NCI-H146 (cell line): ENCODE data around the gene PPP1R15A.
"Not testable (repeated sequence)": the region's sequence is repeated elsewhere in the genome, so short reads cannot be mapped to it uniquely, and the experiment has no call there.

Experiments
- DNase-seq: peaks from one replicate; lab custom pipeline; 2025; lab: John Stamatoyannopoulos, UW

The PPP1R15A gene

GRCh38 chr19:48859711-48860572, 12.3 kb upstream of the PPP1R15A start:
- no peak for DNase-seq

DNA sequence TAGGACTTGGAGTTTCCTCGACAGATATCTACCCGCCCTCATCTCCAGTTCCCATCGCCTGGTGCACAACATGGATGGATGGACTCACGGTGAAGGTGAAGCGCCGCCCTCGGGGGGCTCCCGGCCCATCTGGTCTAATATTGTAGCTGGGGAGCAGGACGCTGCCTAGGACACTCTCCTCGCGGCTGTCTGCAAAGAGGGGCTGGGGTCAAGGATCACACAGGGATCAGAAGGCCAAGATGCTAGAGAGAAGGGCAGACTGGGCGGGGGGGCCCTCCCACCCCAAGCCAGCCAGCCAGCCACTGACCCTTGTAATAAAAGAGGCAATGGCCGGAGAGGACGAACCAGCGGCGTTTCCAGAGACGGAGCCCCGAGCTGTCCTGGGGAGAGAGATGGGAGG, 10.9 kb upstream of the PPP1R15A start:
- no peak for DNase-seq

DNA sequence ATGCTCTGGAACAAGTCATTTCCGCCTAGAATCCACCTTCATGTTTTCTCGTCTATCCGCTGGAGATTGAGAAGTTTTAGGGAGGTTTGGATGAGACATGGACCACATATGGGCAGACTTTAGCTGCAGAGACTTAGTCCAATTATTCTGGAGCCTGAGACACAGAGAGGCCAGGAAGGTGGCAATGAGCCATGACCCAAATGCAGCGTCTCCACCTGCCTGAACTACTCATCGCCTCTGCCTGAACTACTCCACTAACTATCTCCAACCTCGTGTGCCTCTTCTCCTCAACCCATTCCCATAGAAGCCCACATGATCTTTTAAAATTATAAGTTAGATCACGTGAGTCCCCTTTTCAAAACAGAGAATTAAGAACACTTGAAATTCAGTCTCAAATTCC, 9.4 kb upstream of the PPP1R15A start:
- DNase-seq, result no peak

- DNase-seq, result no peak
Observed at GRCh38 chr19:48866692-48867091, 5.5 kb upstream of the PPP1R15A start.

DNA sequence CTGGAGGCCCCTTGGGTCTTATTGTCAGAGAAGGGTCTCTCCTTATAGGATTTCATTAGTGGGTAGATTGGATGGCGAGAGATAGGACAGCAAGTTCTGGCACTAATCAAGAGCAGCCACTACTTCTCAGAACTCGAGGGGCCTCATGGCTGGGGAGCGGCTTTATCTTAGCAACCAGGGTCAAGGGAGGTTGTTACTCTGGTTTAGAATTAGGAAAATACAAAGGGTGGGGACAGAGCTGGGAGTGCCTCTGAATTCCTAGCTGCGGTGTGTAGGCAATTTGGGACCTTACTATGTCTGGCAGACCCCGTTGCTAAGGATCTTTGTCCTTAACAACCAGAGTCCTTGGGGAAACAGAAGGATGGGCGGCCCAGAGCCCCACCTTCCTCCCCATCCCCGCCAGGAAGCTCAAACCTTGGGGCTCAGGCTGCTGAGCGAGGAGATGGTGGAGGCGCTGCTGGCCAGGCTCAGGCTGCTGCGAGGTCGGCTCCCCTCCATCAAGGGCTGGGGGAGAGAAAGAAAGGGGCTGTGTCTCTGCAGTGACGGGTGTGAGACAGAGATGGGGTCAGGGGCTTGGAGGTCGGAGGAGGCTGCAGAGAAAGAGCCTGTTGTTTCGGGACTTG, 5.0 kb upstream of the PPP1R15A start:
- DNase-seq, result no peak

DNA sequence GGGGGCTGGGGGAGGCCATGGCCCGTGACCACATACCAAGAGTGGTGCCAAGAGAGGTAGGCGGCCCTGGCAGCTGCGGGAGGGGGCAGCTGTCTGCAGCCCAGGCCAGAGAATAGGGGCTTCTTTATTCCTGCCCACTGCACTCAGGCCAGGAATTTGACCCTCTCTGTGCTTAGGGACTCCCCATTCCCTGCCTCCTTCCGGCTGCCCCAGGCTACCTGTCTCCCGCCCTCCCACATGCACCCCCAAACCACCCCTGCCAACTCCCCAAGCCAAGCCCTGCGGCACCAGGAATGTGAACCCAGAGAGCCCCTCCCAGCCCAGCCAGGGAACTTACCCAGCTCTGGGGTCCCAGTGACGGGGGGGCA, 4.5 kb upstream of the PPP1R15A start:
- no peak for DNase-seq

- DNase-seq, result no peak
Observed at GRCh38 chr19:48868114-48868886, 3.9 kb upstream of the PPP1R15A start, which contains the start of gene PLEKHA4. PLEKHA4 (minus strand) TSS chr19:48868617; CDS start chr19:48867620, 997 bp downstream.

- no peak for DNase-seq
Observed at GRCh38 chr19:48870048-48870447, 2.2 kb upstream of the PPP1R15A start.

- not testable (repeated sequence) for DNase-seq
Observed at GRCh38 chr19:48871471-48872181, 595 bp upstream of the PPP1R15A start.

GRCh38 chr19:48872884-48873475, 759 bp downstream of the PPP1R15A start:
- DNase-seq, result peak; percentile 68

DNA sequence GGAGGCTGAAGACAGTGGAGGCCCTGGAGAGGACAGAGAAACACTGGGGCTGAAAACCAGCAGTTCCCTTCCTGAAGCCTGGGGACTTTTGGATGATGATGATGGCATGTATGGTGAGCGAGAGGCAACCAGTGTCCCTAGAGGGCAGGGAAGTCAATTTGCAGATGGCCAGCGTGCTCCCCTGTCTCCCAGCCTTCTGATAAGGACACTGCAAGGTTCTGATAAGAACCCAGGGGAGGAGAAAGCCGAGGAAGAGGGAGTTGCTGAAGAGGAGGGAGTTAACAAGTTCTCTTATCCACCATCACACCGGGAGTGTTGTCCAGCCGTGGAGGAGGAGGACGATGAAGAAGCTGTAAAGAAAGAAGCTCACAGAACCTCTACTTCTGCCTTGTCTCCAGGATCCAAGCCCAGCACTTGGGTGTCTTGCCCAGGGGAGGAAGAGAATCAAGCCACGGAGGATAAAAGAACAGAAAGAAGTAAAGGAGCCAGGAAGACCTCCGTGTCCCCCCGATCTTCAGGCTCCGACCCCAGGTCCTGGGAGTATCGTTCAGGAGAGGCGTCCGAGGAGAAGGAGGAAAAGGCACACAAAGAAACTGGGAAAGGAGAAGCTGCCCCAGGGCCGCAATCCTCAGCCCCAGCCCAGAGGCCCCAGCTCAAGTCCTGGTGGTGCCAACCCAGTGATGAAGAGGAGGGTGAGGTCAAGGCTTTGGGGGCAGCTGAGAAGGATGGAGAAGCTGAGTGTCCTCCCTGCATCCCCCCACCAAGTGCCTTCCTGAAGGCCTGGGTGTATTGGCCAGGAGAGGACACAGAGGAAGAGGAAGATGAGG, 1.5 kb downstream of the PPP1R15A start:
- no peak for DNase-seq

GRCh38 chr19:48874303-48875135, 2.3 kb downstream of the PPP1R15A start:
- no peak for DNase-seq

- not testable (repeated sequence) for DNase-seq
Observed at GRCh38 chr19:48876043-48876981, 4.1 kb downstream of the PPP1R15A start.

DNA sequence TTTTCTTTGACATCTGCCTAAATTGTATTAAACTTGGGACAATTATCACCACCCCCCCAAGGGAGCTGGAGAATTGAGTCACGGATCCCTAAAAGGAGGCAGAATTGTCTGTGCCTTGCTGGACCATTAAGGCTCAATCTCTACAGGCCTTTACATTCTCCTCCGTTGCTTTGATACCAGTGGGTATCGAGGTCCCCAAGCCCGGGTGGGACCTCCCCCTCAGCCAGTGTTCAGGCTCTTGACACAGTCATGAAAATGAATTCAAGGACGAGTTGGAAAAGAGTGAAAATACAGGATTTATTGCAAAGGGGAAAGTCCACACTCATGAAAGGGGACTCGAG, 5.6 kb downstream of the PPP1R15A start:
- no peak for DNase-seq

GRCh38 chr19:48878196-48879024, 6.2 kb downstream of the PPP1R15A start:
- no peak for DNase-seq

DNA sequence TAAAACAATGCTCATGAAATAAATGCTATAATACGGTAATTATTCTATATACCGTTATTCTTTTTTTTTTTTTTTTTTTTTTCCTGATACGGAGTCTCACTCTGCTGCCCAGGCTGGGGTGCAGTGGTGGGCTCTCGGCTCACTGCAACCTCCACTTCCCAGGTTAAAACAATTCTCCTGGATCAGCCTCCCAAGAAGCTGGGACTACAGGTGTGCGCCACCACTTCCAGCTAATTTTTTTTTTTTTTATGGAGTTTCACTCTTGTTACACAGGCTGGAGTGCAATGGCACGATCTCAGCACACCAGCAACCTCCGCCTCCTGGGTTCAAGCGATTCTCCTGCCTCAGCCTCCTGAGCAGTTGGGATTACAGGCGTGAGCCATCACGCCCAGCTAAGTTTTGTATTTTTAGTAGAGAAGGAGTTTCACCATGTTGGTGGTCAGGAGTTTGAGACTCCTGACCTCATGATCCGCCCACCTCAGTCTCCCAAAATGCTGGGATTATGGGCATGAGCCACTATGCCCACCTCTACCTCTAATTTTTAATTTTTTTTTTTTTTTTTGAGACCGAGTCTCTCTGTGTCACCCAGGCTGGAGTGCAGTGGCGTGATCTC, 6.9 kb downstream of the PPP1R15A start:
- DNase-seq, result no peak

DNA sequence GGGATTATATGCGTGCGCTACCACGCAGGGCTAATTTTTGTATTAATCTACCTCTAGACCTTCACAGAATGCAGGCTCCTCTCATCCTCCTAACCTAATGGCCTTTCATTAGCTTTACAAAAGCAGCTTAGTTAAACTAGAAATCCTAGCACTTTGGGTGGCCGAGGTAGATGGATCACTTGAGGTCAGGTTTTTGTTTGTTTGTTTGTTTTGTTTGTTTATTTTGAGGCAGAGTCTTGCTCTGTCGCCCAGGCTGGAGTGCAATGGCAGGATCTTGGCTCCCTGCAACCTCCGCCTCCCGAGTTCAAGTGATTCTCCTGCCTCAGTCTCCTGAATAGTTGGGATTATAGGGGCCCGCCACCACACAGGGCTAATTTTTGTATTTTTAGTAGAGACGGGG, 7.5 kb downstream of the PPP1R15A start:
- DNase-seq, result not testable (repeated sequence)
